HepG2 (cell line): Measurements from ENCODE around the gene FN1. TPM values are rescaled to one million over a fixed set of nuclear protein-coding genes. Genes with fewer than 3 reads are reported as not detected.
A peak's percentile ranks its signal among the peaks of the same experiment; 100 is the strongest.

Source experiments
- CENPT ChIP-seq: sonication (generic); formaldehyde crosslinking; IDR thresholded peaks from 2 replicates; pipeline ENCODE4 v1.8.0; 2022; ENCODE audit warnings: low read depth, mild to moderate bottlenecking, moderate library complexity, missing genetic modification reagents
- FOXJ3 ChIP-seq: sonication (generic); formaldehyde crosslinking; IDR thresholded peaks from 2 replicates; pipeline ENCODE4 v1.4.0; 2020; ENCODE audit warnings: missing genetic modification reagents, mild to moderate bottlenecking, borderline replicate concordance
- HCFC1 ChIP-seq: fragments of 150-350 bp; IDR thresholded peaks from 2 replicates; pipeline ENCODE4 v1.6.1; 2014; ENCODE audit warnings: low read depth, low read length
- NKX3-1 ChIP-seq: sonication (generic); formaldehyde crosslinking; IDR thresholded peaks from 2 replicates; pipeline ENCODE4 v1.5.0; 2020; ENCODE audit warnings: missing genetic modification reagents
- NR2F1 ChIP-seq, 2 experiments: fragments of 450-650 bp in 1 of 2; formaldehyde crosslinking in 1 of 2; IDR thresholded peaks; 2 replicates each; pipeline versions ENCODE4 v1.5.0 to v1.6.1; 2016 to 2020; ENCODE audit warnings: mild to moderate bottlenecking in 1 of 2, missing compliant biosample characterization in 1 of 2, missing genetic modification reagents in 1 of 2, moderate library complexity in 1 of 2
- PAF1 ChIP-seq: IDR thresholded peaks from 2 replicates; pipeline ENCODE4 v1.6.1; 2016; ENCODE audit warnings: missing genetic modification reagents, missing compliant biosample characterization
- PAWR ChIP-seq: sonication (generic); formaldehyde crosslinking; IDR thresholded peaks from 2 replicates; pipeline ENCODE4 v1.4.0; 2020; ENCODE audit warnings: missing genetic modification reagents, mild to moderate bottlenecking, borderline replicate concordance
- PHF20 ChIP-seq: sonication (generic); formaldehyde crosslinking; IDR thresholded peaks from 2 replicates; pipeline ENCODE4 v1.5.0; 2020; ENCODE audit warnings: mild to moderate bottlenecking, missing genetic modification reagents
- SNAPC5 ChIP-seq: sonication (generic); formaldehyde crosslinking; IDR thresholded peaks from 2 replicates; pipeline ENCODE4 v1.8.1; 2023; ENCODE audit warnings: mild to moderate bottlenecking, missing genetic modification reagents, borderline replicate concordance
- TRIM24 ChIP-seq: sonication (generic); formaldehyde crosslinking; IDR thresholded peaks from 2 replicates; pipeline ENCODE4 v1.8.0; 2022; ENCODE audit warnings: mild to moderate bottlenecking, missing genetic modification reagents
- ZNF224 ChIP-seq: sonication (generic); formaldehyde crosslinking; IDR thresholded peaks from 2 replicates; pipeline ENCODE4 v1.5.0; 2020; ENCODE audit warnings: mild to moderate bottlenecking, missing genetic modification reagents
- ZNF430 ChIP-seq: sonication (generic); formaldehyde crosslinking; IDR thresholded peaks from 2 replicates; pipeline ENCODE4 v1.9.0; 2021; ENCODE audit warnings: mild to moderate bottlenecking, missing genetic modification reagents
- ZNF672 ChIP-seq: sonication (generic); formaldehyde crosslinking; IDR thresholded peaks from 2 replicates; pipeline ENCODE4 v1.8.1; 2022; ENCODE audit warnings: missing genetic modification reagents
- ZNF781 ChIP-seq: sonication (generic); formaldehyde crosslinking; IDR thresholded peaks from 2 replicates; pipeline ENCODE4 v1.5.1; 2020; ENCODE audit warnings: borderline replicate concordance, mild to moderate bottlenecking, missing genetic modification reagents; ENCODE audit errors: not compliant biosample characterization
- ZNF784 ChIP-seq: sonication (generic); formaldehyde crosslinking; IDR thresholded peaks from 2 replicates; pipeline ENCODE4 v1.5.1; 2020; ENCODE audit warnings: missing genetic modification reagents, mild to moderate bottlenecking, borderline replicate concordance
- polyA plus RNA-seq, 8 experiments: library from polyadenylated mRNA; depleted of rRNA in 3 of 8; stranded (reverse) in 7 of 8; unstranded in 1 of 8; fragments of >200 nt; fragmentation: Illumina TruSeq in 4 of 8; extraction: Trizol in 4 of 8; gene quantifications; 2 replicates each; pipeline versions ENCODE4 v1.2.1 to v1.2.3, GENCODE V29; 2011 to 2016; ENCODE audit warnings: low read depth in 4 of 8, missing spikeins in 1 of 8, mixed read lengths in 1 of 8; ENCODE audit not compliant: insufficient read depth in 1 of 8
- total RNA-seq, 5 experiments: library from RNA; depleted of rRNA; stranded (reverse); fragments of >200 nt; fragmentation: Illumina TruSeq; extraction: Trizol; gene quantifications; 2 replicates each; pipeline ENCODE4 v1.2.3, GENCODE V29; 2016; ENCODE audit warnings: low read depth in 1 of 5
- TF ChIP-seq, protein P1 (sequence below): sonication (generic); formaldehyde crosslinking; IDR thresholded peaks from 2 replicates; pipeline ENCODE4 v1.5.0; 2020; ENCODE audit warnings: missing genetic modification reagents
- TF ChIP-seq, protein P2 (sequence below): sonication (generic); formaldehyde crosslinking; IDR thresholded peaks from 2 replicates; pipeline ENCODE4 v1.5.1; 2020; ENCODE audit warnings: missing genetic modification reagents, mild to moderate bottlenecking, borderline replicate concordance
- TF ChIP-seq, protein P3 (sequence below): sonication (generic); formaldehyde crosslinking; IDR thresholded peaks from 2 replicates; pipeline ENCODE4 v1.5.0; 2020; ENCODE audit warnings: missing genetic modification reagents, mild to moderate bottlenecking, borderline replicate concordance
- TF ChIP-seq, protein P4 (sequence below): sonication (generic); formaldehyde crosslinking; IDR thresholded peaks from 2 replicates; pipeline ENCODE4 v1.5.0; 2020; ENCODE audit warnings: mild to moderate bottlenecking, missing genetic modification reagents

FN1 gene
- total and polyA plus RNA-seq, 2 of the 13 experiments (the other 11 are each of a cell fraction or from before 2014, with no cell fraction given) = 1,847 to 6,471 TPM

DNA sequence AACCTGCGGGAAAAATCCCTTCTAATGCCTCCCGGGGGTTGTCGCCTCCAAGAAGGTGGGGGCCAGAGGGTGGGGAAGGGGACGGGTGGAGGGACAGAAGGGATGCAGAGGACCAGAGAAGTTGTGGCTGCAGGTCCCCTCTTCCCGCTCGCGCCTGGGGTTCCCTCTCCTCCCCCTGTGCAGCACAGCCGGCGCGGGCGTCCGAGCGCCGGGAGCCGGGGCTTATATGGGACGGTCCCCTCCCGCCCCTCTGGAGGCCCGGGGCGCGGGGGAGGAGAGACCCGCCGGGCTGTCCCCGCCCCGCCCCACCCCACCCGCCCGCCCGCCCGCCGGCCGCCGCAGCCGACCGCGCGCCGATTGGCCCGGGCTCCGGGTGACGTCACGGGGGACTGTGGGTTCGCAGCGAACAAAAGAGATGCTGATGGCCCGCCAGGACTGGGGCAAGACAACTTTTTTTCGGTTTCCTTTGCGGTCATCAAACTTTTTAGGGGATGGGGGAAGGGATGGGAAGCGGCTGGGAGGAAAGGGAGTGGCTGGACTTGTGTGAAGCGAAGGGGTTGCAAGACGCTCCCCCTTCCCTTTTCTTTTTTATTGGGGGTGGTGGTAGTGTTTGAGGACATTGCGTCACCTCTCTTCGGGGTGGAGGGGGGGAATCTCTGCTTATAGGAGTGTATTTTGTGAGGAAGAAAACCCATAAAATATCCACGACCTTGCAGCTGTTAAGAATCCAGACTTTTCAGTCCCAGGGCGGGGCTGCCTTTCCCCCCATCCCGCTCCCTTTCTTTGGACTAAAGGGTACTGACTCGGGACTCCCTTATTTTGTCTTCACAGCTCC is at the start of gene FN1 (continued):
- TF ChIP-seq, protein P1, sequence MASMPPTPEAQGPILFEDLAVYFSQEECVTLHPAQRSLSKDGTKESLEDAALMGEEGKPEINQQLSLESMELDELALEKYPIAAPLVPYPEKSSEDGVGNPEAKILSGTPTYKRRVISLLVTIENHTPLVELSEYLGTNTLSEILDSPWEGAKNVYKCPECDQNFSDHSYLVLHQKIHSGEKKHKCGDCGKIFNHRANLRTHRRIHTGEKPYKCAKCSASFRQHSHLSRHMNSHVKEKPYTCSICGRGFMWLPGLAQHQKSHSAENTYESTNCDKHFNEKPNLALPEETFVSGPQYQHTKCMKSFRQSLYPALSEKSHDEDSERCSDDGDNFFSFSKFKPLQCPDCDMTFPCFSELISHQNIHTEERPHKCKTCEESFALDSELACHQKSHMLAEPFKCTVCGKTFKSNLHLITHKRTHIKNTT (CRISPR knock-in tag) = no peak
- TF ChIP-seq ZNF781 (CRISPR knock-in tag) (peak; percentile 96), ZNF784 (CRISPR knock-in tag) (0 out of 2 replicates have a peak, but pooled peaks have one; percentile 68), TRIM24 (CRISPR knock-in tag) (0 out of 2 replicates have a peak, but pooled peaks have one; percentile 24), ZNF672 (CRISPR knock-in tag) (no peak; the same call in 1 of the 2 replicates), ZNF224 (CRISPR knock-in tag) (peak; percentile 24; the same call in 1 of the 2 replicates), SNAPC5 (0 out of 2 replicates have a peak, but pooled peaks have one; percentile 82), PAWR (CRISPR knock-in tag) (no peak), PAF1 (CRISPR knock-in tag) (no peak), ZNF430 (peak; percentile 11), NR2F1 (CRISPR knock-in tag; IDR thresholded peaks at IDR 0.05) (no peak), FOXJ3 (CRISPR knock-in tag) (0 out of 2 replicates have a peak, but pooled peaks have one; percentile 23), PHF20 (CRISPR knock-in tag) (peak; percentile 41; the same call in 1 of the 2 replicates), HCFC1 (no peak), NKX3-1 (CRISPR knock-in tag) (peak; percentile 53), CENPT (0 out of 2 replicates have a peak, but pooled peaks have one; percentile 41)
- TF ChIP-seq, protein P2, sequence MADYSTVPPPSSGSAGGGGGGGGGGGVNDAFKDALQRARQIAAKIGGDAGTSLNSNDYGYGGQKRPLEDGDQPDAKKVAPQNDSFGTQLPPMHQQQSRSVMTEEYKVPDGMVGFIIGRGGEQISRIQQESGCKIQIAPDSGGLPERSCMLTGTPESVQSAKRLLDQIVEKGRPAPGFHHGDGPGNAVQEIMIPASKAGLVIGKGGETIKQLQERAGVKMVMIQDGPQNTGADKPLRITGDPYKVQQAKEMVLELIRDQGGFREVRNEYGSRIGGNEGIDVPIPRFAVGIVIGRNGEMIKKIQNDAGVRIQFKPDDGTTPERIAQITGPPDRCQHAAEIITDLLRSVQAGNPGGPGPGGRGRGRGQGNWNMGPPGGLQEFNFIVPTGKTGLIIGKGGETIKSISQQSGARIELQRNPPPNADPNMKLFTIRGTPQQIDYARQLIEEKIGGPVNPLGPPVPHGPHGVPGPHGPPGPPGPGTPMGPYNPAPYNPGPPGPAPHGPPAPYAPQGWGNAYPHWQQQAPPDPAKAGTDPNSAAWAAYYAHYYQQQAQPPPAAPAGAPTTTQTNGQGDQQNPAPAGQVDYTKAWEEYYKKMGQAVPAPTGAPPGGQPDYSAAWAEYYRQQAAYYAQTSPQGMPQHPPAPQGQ (CRISPR knock-in tag) = no peak
- TF ChIP-seq, protein P3, sequence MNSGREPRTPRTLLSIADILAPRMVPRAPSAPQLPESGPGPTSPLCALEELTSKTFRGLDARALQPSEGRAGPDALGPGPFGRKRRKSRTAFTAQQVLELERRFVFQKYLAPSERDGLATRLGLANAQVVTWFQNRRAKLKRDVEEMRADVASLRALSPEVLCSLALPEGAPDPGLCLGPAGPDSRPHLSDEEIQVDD (CRISPR knock-in tag) = 0 out of 2 replicates have a peak, but pooled peaks have one; percentile 5
- TF ChIP-seq, protein P4, sequence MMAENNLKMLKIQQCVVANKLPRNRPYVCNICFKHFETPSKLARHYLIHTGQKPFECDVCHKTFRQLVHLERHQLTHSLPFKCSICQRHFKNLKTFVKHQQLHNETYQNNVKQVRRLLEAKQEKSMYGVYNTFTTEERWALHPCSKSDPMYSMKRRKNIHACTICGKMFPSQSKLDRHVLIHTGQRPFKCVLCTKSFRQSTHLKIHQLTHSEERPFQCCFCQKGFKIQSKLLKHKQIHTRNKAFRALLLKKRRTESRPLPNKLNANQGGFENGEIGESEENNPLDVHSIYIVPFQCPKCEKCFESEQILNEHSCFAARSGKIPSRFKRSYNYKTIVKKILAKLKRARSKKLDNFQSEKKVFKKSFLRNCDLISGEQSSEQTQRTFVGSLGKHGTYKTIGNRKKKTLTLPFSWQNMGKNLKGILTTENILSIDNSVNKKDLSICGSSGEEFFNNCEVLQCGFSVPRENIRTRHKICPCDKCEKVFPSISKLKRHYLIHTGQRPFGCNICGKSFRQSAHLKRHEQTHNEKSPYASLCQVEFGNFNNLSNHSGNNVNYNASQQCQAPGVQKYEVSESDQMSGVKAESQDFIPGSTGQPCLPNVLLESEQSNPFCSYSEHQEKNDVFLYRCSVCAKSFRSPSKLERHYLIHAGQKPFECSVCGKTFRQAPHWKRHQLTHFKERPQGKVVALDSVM (CRISPR knock-in tag) = no peak; the same call in 1 of the 2 replicates
